Esophagus (tissue), 2 donors: Measurements from ENCODE around the gene CEP70. TPM values are rescaled to one million over a fixed set of nuclear protein-coding genes. Genes with fewer than 3 reads are reported as not detected.
"Not testable (repeated sequence)": the region's sequence is repeated elsewhere in the genome, so short reads cannot be mapped to it uniquely, and the experiment has no call there.

Experiments
- H3K27ac ChIP-seq, 2 donors: one replicate each; pipeline ENCODE4 v1.5.1; 2013; ENCODE audit warnings: low read depth in 2 of 2, mild to moderate bottlenecking in 2 of 2, inconsistent platforms in 1 of 2, low read length in 1 of 2, moderate library complexity in 1 of 2
- H3K27me3 ChIP-seq, 2 donors: one replicate each; pipeline ENCODE4 v1.6.1; 2013; ENCODE audit warnings: low read length in 2 of 2, control low read depth in 1 of 2, mild to moderate bottlenecking in 1 of 2; ENCODE audit not compliant: insufficient read depth in 2 of 2, control insufficient read depth in 1 of 2
- H3K36me3 ChIP-seq, 2 donors: one replicate each; pipeline ENCODE4 v1.6.1; 2013; ENCODE audit warnings: low read length in 1 of 2; ENCODE audit not compliant: control insufficient read depth in 2 of 2, insufficient read depth in 2 of 2
- H3K4me1 ChIP-seq, 2 donors: one replicate each; pipeline ENCODE4 v1.6.1; 2013; ENCODE audit warnings: low read length in 1 of 2; ENCODE audit not compliant: control insufficient read depth in 2 of 2, insufficient read depth in 2 of 2
- H3K4me3 ChIP-seq, 2 donors: one replicate each; pipeline ENCODE4 v1.5.1; 2013; ENCODE audit warnings: low read length in 2 of 2, mild to moderate bottlenecking in 2 of 2, low read depth in 1 of 2, moderate library complexity in 1 of 2
- H3K9me3 ChIP-seq, 2 donors: one replicate each; pipeline ENCODE4 v1.6.1; 2013; ENCODE audit warnings: mild to moderate bottlenecking in 2 of 2, low read depth in 1 of 2, low read length in 1 of 2, moderate library complexity in 1 of 2; ENCODE audit not compliant: control insufficient read depth in 2 of 2, insufficient read depth in 1 of 2
- WGBS, 2 donors: extraction: QIAGEN DNeasy Blood & Tissue Kit; methylation state at CpG; one replicate each; pipeline ENCODE4 v1.1.7; 2013; 5-methylcytosine and 5-hydroxymethylcytosine counted together
- polyA plus RNA-seq, 2 donors: library from polyadenylated mRNA; stranded (reverse); fragments of 200-250 nt; gene quantifications; one replicate each; pipeline ENCODE4 v1.2.3, GENCODE V29; 2013
- donor health status: healthy with polysubstance abuse.
- donor health status: Bipolar disorder and iron deficiency.

CEP70 gene
- polyA plus RNA-seq, 2 donors = 7.2 to 8.3 TPM

- not testable (repeated sequence) for H3K4me1 ChIP-seq, H3K9me3 ChIP-seq, H3K36me3 ChIP-seq, H3K27me3 ChIP-seq, H3K4me3 ChIP-seq, H3K27ac ChIP-seq
- WGBS, 2 donors = 76 to 81% methylated on average over 2 of the region's 2 CpGs
Observed at GRCh38 chr3:138566293-138566692, 27.8 kb downstream of the CEP70 start.

GRCh38 chr3:138562902-138563301, 31.2 kb downstream of the CEP70 start:
- H3K9me3 ChIP-seq, H3K27me3 ChIP-seq, H3K4me3 ChIP-seq, H3K4me1 ChIP-seq, H3K36me3 ChIP-seq, H3K27ac ChIP-seq: not testable (repeated sequence)
- WGBS, 2 donors = 93 to 100% methylated on average over 1 of the region's 1 CpG

GRCh38 chr3:138560501-138560900, 33.6 kb downstream of the CEP70 start:
- 95 to 96% methylated on average over 6 of the region's 6 CpGs for WGBS, 2 donors
- peaks cover 3 to 6% of the 10 kb centered on the region in 2 donors for H3K36me3 ChIP-seq

GRCh38 chr3:138559134-138559533, 34.9 kb downstream of the CEP70 start:
- Histone ChIP-seq H3K27ac (no peak overlapping the region), H3K4me3 (no peak overlapping the region), H3K4me1 (no peaks in the 10 kb centered on the region), H3K36me3 (peaks cover 3 to 6% of the 10 kb centered on the region in 2 donors), H3K9me3 (peaks cover 3 to 6% of the 10 kb centered on the region in 2 donors), H3K27me3 (no peaks in the 10 kb centered on the region)
- 86% methylated on average over 4 of the region's 4 CpGs for WGBS, 2 donors

More at GRCh38 chr3:138560501-138560900, 33.6 kb downstream of the CEP70 start:
- Histone ChIP-seq H3K27me3 (no peaks in the 10 kb centered on the region), H3K27ac (no peak overlapping the region), H3K4me1 (no peaks in the 10 kb centered on the region), H3K4me3 (no peak overlapping the region), H3K9me3 (peaks cover 3 to 6% of the 10 kb centered on the region in 2 donors)

- H3K27ac ChIP-seq, H3K9me3 ChIP-seq, H3K4me1 ChIP-seq, H3K4me3 ChIP-seq, H3K36me3 ChIP-seq, H3K27me3 ChIP-seq: not testable (repeated sequence)
- 97 to 99% methylated on average over 5 of the region's 5 CpGs for WGBS, 2 donors
Observed at GRCh38 chr3:138554775-138555174, 39.3 kb downstream of the CEP70 start.

- not testable (repeated sequence) for H3K27me3 ChIP-seq, H3K36me3 ChIP-seq, H3K9me3 ChIP-seq, H3K4me1 ChIP-seq, H3K27ac ChIP-seq, H3K4me3 ChIP-seq
- WGBS, 2 donors = 96 to 97% methylated on average over 2 of the region's 2 CpGs
Observed at GRCh38 chr3:138550958-138551357, 43.1 kb downstream of the CEP70 start.

- Histone ChIP-seq H3K9me3 (peaks cover 0 to 5% of the 10 kb centered on the region in 2 donors), H3K4me1 (no peaks in the 10 kb centered on the region), H3K27me3 (no peaks in the 10 kb centered on the region), H3K36me3 (peaks cover 0 to 5% of the 10 kb centered on the region in 2 donors), H3K27ac (no peak overlapping the region), H3K4me3 (no peak overlapping the region)
- WGBS, 2 donors = 94 to 95% methylated on average over 14 of the region's 14 CpGs
Observed at GRCh38 chr3:138549179-138549977, 44.7 kb downstream of the CEP70 start.

- Histone ChIP-seq H3K27me3 (no peaks in the 10 kb centered on the region), H3K36me3 (peaks cover under 1 to 15% of the 10 kb centered on the region in 2 donors), H3K4me1 (no peaks in the 10 kb centered on the region), H3K9me3 (peaks cover 7 to 16% of the 10 kb centered on the region in 2 donors), H3K27ac (no peak overlapping the region), H3K4me3 (no peak overlapping the region)
- 93 to 95% methylated on average over 2 of the region's 2 CpGs for WGBS, 2 donors
Observed at GRCh38 chr3:138547342-138547975, 46.6 kb downstream of the CEP70 start.

GRCh38 chr3:138544546-138544945, 49.5 kb downstream of the CEP70 start:
- 86 to 94% methylated on average over 1 of the region's 1 CpG for WGBS, 2 donors
- Histone ChIP-seq H3K9me3 (peaks cover 14 to 25% of the 10 kb centered on the region in 2 donors), H3K36me3 (peaks cover 11 to 22% of the 10 kb centered on the region in 2 donors), H3K4me1 (no peaks in the 10 kb centered on the region), H3K27ac (no peak overlapping the region), H3K4me3 (no peak overlapping the region), H3K27me3 (no peaks in the 10 kb centered on the region)
